Transverse colon (tissue), 4 donors: ENCODE data around the gene ARF4. TPM values are rescaled to one million over a fixed set of nuclear protein-coding genes. Genes with fewer than 3 reads are reported as not detected.
"Not testable (repeated sequence)": the region's sequence is repeated elsewhere in the genome, so short reads cannot be mapped to it uniquely, and the experiment has no call there.

Experiments
- DNase-seq: peaks from one replicate; pipeline ENCODE4 v3.0.0-alpha.2; 2019
- H3K27ac ChIP-seq, 4 donors: fragments of 200-600 bp; sonication (generic); 2 replicates each; pipeline ENCODE4 v1.5.1; 2016 to 2018; ENCODE audit warnings: inconsistent platforms in 4 of 4
- H3K27me3 ChIP-seq: fragments of 200-600 bp; sonication (generic); 2 replicates; pipeline ENCODE4 v1.5.1; 2017; ENCODE audit warnings: inconsistent platforms
- H3K36me3 ChIP-seq, 4 donors: fragments of 200-600 bp; sonication (generic); 2 replicates each; pipeline ENCODE4 v1.5.1; 2017 to 2019; ENCODE audit warnings: inconsistent platforms in 4 of 4
- H3K4me1 ChIP-seq, 4 donors: fragments of 200-600 bp; sonication (generic); 2 replicates each; pipeline ENCODE4 v1.5.1; 2017 to 2020; ENCODE audit warnings: inconsistent platforms in 4 of 4
- H3K4me3 ChIP-seq, 4 donors: fragments of 200-600 bp; sonication (generic); 1 replicate in 1 of 4; 2 replicates in 3 of 4; pipeline versions ENCODE4 v1.5.1 to v1.6.1; 2017 to 2019; ENCODE audit warnings: inconsistent platforms in 4 of 4
- H3K9me3 ChIP-seq, 2 donors: fragments of 200-600 bp; sonication (generic); 2 replicates each; pipeline ENCODE4 v1.5.1; 2017 to 2019; ENCODE audit warnings: inconsistent platforms in 2 of 2
- EP300 ChIP-seq: sonication (generic); formaldehyde crosslinking; IDR thresholded peaks from one replicate; pipeline ENCODE4 v1.6.1; 2017; ENCODE audit warnings: antibody characterized with exemption, low read depth
- POLR2A ChIP-seq: fragments of 450-650 bp; IDR thresholded peaks from one replicate; pipeline ENCODE4 v1.6.1; 2016; ENCODE audit warnings: antibody characterized with exemption, mild to moderate bottlenecking, moderate library complexity
- POLR2AphosphoS5 ChIP-seq, 3 donors: sonication (generic); formaldehyde crosslinking; IDR thresholded peaks; one replicate each; pipeline ENCODE4 v1.6.1; 2016; ENCODE audit warnings: antibody characterized with exemption in 3 of 3
- WGBS, 2 donors: methylation state at CpG; one replicate each; pipeline ENCODE4 v1.1.5; 2018; ENCODE audit warnings: low coverage in 1 of 2; 5-methylcytosine and 5-hydroxymethylcytosine counted together
- in situ Hi-C, 4 donors: fragments of 200-750 bp; cut with MboI; loops; one replicate each; pipeline versions ENCODE4 v1.15.0 to v1.15.1; 2017; ENCODE audit warnings: low sequenced_read_pairs in 3 of 4, low pct_ligation_motif_present in 1 of 4, low pct_unique_long_range_greater_than_20kb in 1 of 4
- intact Hi-C: fragments of 100-400 bp; cut with DNase I; formaldehyde crosslinking; loops from one replicate; pipeline ENCODE4 v1.15.1; 2023; ENCODE audit warnings: low total_unique reads
- total RNA-seq, 4 donors: library from RNA; depleted of rRNA; stranded (reverse); fragments of >200 nt; gene quantifications; one replicate each; pipeline ENCODE4 v1.1.0, GENCODE V29; 2016
- TF ChIP-seq, protein P1 (sequence below), 5 experiments: fragments of 200-600 bp in 3 of 5; fragments of 450-650 bp in 2 of 5; sonication (generic) in 3 of 5; IDR thresholded peaks; 1 replicate in 2 of 5; 2 replicates in 3 of 5; pipeline ENCODE4 v1.5.1; 2016 to 2017; ENCODE audit warnings: antibody characterized with exemption in 5 of 5, inconsistent platforms in 3 of 5, mild to moderate bottlenecking in 2 of 5, moderate library complexity in 1 of 5

The ARF4 gene
- total RNA-seq, 4 donors from 2014 or later: 89.6 to 109 (median 98.2) TPM

DNA sequence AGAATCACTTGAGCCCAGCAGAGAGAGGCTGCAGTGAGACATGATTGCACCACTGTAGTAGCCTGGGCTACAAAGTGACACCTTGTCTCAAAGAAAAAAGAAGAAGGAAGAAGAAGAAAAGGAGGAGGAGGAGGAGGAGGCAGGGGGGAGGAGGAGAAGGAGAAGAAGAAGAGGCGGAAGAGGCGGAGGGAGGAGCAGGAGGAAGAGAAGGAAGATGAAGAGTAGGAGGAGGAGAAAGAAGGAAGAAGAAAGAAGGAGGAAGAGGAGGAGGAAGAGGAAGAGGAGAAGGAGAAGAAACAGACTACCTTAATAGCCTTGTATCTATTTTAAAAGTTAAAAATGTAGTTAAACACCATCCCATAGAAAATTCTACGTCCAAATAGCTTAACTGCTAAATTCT, 19.1 kb upstream of the ARF4 start:
- 91 to 100% methylated on average over 1 to 3 of the region's 3 CpGs for WGBS, 2 donors
- TF ChIP-seq EP300 (no peak), POLR2AphosphoS5 (IDR thresholded peaks at IDR 0.05) (no peak), POLR2A (no peak)
- TF ChIP-seq, protein P1, sequence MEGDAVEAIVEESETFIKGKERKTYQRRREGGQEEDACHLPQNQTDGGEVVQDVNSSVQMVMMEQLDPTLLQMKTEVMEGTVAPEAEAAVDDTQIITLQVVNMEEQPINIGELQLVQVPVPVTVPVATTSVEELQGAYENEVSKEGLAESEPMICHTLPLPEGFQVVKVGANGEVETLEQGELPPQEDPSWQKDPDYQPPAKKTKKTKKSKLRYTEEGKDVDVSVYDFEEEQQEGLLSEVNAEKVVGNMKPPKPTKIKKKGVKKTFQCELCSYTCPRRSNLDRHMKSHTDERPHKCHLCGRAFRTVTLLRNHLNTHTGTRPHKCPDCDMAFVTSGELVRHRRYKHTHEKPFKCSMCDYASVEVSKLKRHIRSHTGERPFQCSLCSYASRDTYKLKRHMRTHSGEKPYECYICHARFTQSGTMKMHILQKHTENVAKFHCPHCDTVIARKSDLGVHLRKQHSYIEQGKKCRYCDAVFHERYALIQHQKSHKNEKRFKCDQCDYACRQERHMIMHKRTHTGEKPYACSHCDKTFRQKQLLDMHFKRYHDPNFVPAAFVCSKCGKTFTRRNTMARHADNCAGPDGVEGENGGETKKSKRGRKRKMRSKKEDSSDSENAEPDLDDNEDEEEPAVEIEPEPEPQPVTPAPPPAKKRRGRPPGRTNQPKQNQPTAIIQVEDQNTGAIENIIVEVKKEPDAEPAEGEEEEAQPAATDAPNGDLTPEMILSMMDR (IDR thresholded peaks at IDR 0.05): no peak
- H3K27ac ChIP-seq: no peak overlapping the region
- DNase-seq: no peak
- in situ Hi-C loops (no loop called here), intact Hi-C loops (no loop called here)
- no peaks in the 10 kb centered on the region for H3K36me3 ChIP-seq
- H3K4me3 ChIP-seq: no peak overlapping the region
- H3K9me3 ChIP-seq: no peaks in the 10 kb centered on the region
- no peaks in the 10 kb centered on the region for H3K4me1 ChIP-seq
- H3K27me3 ChIP-seq: no peaks in the 10 kb centered on the region

DNA sequence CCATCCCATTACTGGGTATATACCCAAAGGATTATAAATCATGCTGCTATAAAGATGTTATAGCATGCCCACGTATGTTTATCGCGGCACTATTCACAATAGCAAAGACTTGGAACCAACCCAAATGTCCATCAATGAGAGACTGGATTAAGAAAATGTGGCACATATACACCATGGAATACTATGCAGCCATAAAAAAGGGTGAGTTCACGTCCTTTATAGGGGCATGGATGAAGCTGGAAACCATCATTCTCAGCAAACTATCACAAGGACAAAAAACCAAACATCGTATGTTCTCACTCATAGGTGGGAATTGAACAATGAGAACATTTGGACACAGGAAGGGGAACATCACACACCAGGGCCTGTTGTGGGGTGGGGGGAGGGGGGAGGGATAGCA, 14.7 kb upstream of the ARF4 start:
- DNase-seq, H3K27ac ChIP-seq, H3K9me3 ChIP-seq, intact Hi-C loops, H3K4me3 ChIP-seq, H3K4me1 ChIP-seq, H3K36me3 ChIP-seq, in situ Hi-C loops, H3K27me3 ChIP-seq: not testable (repeated sequence)
- 93 to 95% methylated on average over 4 to 5 of the region's 5 CpGs for WGBS, 2 donors

DNA sequence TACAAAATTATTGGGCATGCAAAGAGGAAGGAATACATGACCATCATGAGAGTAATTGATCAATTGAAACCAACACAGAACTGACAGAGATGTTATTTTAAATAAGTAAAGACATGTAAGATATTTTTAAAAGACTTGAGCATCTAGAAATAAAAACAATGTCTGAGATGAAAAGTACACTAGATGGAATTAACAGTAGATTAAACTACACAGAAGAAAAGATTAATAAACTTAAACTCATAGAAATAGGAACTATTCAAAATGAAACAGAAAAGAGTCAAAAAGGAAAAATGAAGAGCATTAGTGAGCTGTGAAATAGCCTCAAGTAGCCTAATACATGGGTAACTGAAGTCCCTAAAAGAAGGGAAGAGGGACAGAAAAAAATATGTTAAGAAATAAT, 8.5 kb upstream of the ARF4 start:
- intact Hi-C loops: no loop called here

DNA sequence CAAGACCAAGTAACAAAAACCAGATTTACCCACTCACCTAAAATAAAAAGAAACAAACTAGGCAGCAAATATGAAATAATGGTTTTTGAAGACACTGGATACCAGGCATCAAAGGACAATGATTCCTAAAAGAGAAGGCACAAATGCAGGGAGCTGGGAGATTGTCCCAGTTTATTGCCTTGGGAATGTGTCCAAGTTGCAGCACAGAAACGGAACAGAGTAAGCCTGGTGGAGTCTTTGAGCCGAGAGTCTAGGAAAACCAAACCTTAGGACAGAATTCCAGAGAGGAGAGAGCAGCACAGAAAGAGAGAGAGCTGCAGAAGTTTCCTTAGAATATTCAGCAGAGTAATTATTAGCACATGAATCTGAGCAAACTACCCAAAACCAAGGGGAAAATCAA, 7.8 kb upstream of the ARF4 start:
- WGBS, 2 donors: 59% methylated on average over 2 of the region's 2 CpGs; no CpG with 5 or more reads in 1 of the 2 donors
- H3K36me3 ChIP-seq: peaks cover 0 to 3% (median 0%) of the 10 kb centered on the region in 4 donors
- TF ChIP-seq, protein P1 (IDR thresholded peaks at IDR 0.05): no peak
- TF ChIP-seq POLR2AphosphoS5 (IDR thresholded peaks at IDR 0.05) (no peak), EP300 (no peak), POLR2A (no peak)
- peak; percentile 31 for DNase-seq
- H3K27me3 ChIP-seq: no peaks in the 10 kb centered on the region
- H3K9me3 ChIP-seq: no peaks in the 10 kb centered on the region
- no peak overlapping the region for H3K27ac ChIP-seq
- intact Hi-C loops (no loop called here), in situ Hi-C loops (no loop called here)
- peaks cover 0 to 6% (median 3%) of the 10 kb centered on the region in 4 donors for H3K4me1 ChIP-seq
- no peak overlapping the region for H3K4me3 ChIP-seq

More for the DNA sequence above, 8.5 kb upstream of the ARF4 start:
- in situ Hi-C loops: no loop called here
- no peaks in the 10 kb centered on the region for H3K27me3 ChIP-seq
- H3K9me3 ChIP-seq: no peaks in the 10 kb centered on the region
- no peak for DNase-seq
- peaks cover 0 to 3% (median 0%) of the 10 kb centered on the region in 4 donors for H3K36me3 ChIP-seq
- H3K4me3 ChIP-seq: no peak overlapping the region
- no peak overlapping the region for H3K27ac ChIP-seq
- TF ChIP-seq EP300 (no peak), POLR2AphosphoS5 (IDR thresholded peaks at IDR 0.05) (no peak), POLR2A (no peak)
- TF ChIP-seq, protein P1 (IDR thresholded peaks at IDR 0.05): no peak
- peaks cover 0 to 6% (median 3%) of the 10 kb centered on the region in 4 donors for H3K4me1 ChIP-seq

DNA sequence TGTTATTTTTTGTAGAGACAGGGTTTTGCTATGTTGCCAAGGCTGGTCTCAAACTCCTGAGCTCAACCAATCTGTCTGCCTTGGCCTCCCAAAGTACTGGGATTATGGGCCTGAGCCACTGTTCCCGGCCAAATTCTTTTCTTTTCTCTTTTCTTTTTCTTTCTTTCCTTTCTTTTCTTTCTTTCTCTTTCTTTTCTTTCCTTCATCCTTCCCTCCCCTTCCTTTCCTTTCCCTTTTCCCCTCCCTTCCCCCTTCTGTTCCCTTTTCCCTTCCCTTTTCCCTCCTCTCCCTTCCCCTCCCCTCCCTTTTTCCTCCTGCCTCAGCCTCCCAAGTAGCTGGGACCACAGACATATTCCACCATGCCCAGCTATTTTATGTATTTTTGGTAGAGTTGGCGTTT, 3.1 kb upstream of the ARF4 start:
- Histone ChIP-seq H3K9me3 (no peaks in the 10 kb centered on the region), H3K27me3 (no peaks in the 10 kb centered on the region), H3K4me3 (no peak overlapping the region), H3K27ac (no peak overlapping the region), H3K36me3 (no peaks in the 10 kb centered on the region), H3K4me1 (peaks cover 11 to 30% (median 21%) of the 10 kb centered on the region in 4 donors)
- intact Hi-C loops: no loop called here
- no peak for DNase-seq
- in situ Hi-C loops: no loop called here
- WGBS, 2 donors: 98 to 100% methylated on average over 1 to 2 of the region's 2 CpGs
- TF ChIP-seq POLR2AphosphoS5 (IDR thresholded peaks at IDR 0.05): no peak
- TF ChIP-seq POLR2A: no peak
